HepG2 (cell line): Measurements from ENCODE around the gene DNAJC5. TPM values are rescaled to one million over a fixed set of nuclear protein-coding genes. Genes with fewer than 3 reads are reported as not detected.
A peak's percentile ranks its signal among the peaks of the same experiment; 100 is the strongest.

Experiments used
- CHCHD3 ChIP-seq: sonication (generic); formaldehyde crosslinking; IDR thresholded peaks from 2 replicates; pipeline ENCODE4 v1.8.0; 2022; ENCODE audit warnings: mild to moderate bottlenecking, missing genetic modification reagents, moderate library complexity
- GTF2F1 ChIP-seq: fragments of 150-350 bp; IDR thresholded peaks from 2 replicates; pipeline ENCODE4 v1.6.1; 2014; ENCODE audit warnings: low read length
- HDAC1 ChIP-seq: sonication (generic); formaldehyde crosslinking; IDR thresholded peaks from 2 replicates; pipeline ENCODE4 v1.5.1; 2020; ENCODE audit warnings: mild to moderate bottlenecking, missing genetic modification reagents
- HDAC2 ChIP-seq: sonication (generic); formaldehyde crosslinking; IDR thresholded peaks from 2 replicates; pipeline ENCODE4 v1.4.0; 2020; ENCODE audit warnings: missing genetic modification reagents
- ISL2 ChIP-seq: sonication (generic); formaldehyde crosslinking; IDR thresholded peaks from 2 replicates; pipeline ENCODE4 v1.5.0; 2020; ENCODE audit warnings: missing genetic modification reagents
- MTA1 ChIP-seq: sonication (generic); formaldehyde crosslinking; IDR thresholded peaks from 2 replicates; pipeline ENCODE4 v1.4.0; 2020; ENCODE audit warnings: missing genetic modification reagents, mild to moderate bottlenecking, borderline replicate concordance
- NONO ChIP-seq, 2 experiments: fragments of 450-650 bp in 1 of 2; sonication (generic) in 1 of 2; formaldehyde crosslinking in 1 of 2; IDR thresholded peaks in 1 of 2; conservative IDR thresholded peaks in 1 of 2; 2 replicates each; pipeline versions ENCODE4 v1.6.1 to v1.8.0; 2017 to 2022; ENCODE audit warnings: mild to moderate bottlenecking in 1 of 2, missing genetic modification reagents in 1 of 2, moderate library complexity in 1 of 2
- NRL ChIP-seq: sonication (generic); formaldehyde crosslinking; IDR thresholded peaks from 2 replicates; pipeline ENCODE4 v1.5.0; 2020; ENCODE audit warnings: missing genetic modification reagents, mild to moderate bottlenecking, moderate library complexity, borderline replicate concordance
- PAX8 ChIP-seq: sonication (generic); formaldehyde crosslinking; IDR thresholded peaks from 2 replicates; pipeline ENCODE4 v1.8.0; 2022; ENCODE audit warnings: mild to moderate bottlenecking, missing genetic modification reagents, borderline replicate concordance
- RFX1 ChIP-seq: fragments of 450-650 bp; IDR thresholded peaks from 2 replicates; pipeline ENCODE4 v1.6.1; 2017
- RFXAP ChIP-seq: sonication (generic); formaldehyde crosslinking; IDR thresholded peaks from 2 replicates; pipeline ENCODE4 v1.4.0; 2020; ENCODE audit warnings: missing genetic modification reagents, borderline replicate concordance
- SMAD3 ChIP-seq: sonication (generic); formaldehyde crosslinking; IDR thresholded peaks from 2 replicates; pipeline ENCODE4 v1.4.0; 2020; ENCODE audit warnings: missing genetic modification reagents
- SSRP1 ChIP-seq: IDR thresholded peaks from 2 replicates; pipeline ENCODE4 v1.6.1; 2016; ENCODE audit warnings: control low read depth
- THYN1 ChIP-seq: sonication (generic); formaldehyde crosslinking; IDR thresholded peaks from 2 replicates; pipeline ENCODE4 v1.8.1; 2023; ENCODE audit warnings: low read depth, mild to moderate bottlenecking, moderate library complexity, missing genetic modification reagents, borderline replicate concordance
- ZNF317 ChIP-seq: sonication (generic); formaldehyde crosslinking; IDR thresholded peaks from 2 replicates; pipeline ENCODE4 v1.5.0; 2020; ENCODE audit warnings: mild to moderate bottlenecking, missing genetic modification reagents
- ZNF605 ChIP-seq: sonication (generic); formaldehyde crosslinking; IDR thresholded peaks from 2 replicates; pipeline ENCODE4 v1.8.0; 2022; ENCODE audit warnings: mild to moderate bottlenecking, missing genetic modification reagents
- ZNF644 ChIP-seq: IDR thresholded peaks from 2 replicates; pipeline ENCODE4 v1.6.1; 2016; ENCODE audit warnings: low read depth
- ZNF7 ChIP-seq: IDR thresholded peaks from 2 replicates; pipeline ENCODE4 v1.6.1; 2016; ENCODE audit warnings: missing biosample characterization, missing genetic modification reagents
- ZNF703 ChIP-seq: sonication (generic); formaldehyde crosslinking; IDR thresholded peaks from 2 replicates; pipeline ENCODE4 v1.5.1; 2020; ENCODE audit warnings: missing genetic modification reagents, mild to moderate bottlenecking, moderate library complexity, borderline replicate concordance
- ZNF709 ChIP-seq: sonication (generic); formaldehyde crosslinking; IDR thresholded peaks from 2 replicates; pipeline ENCODE4 v1.5.0; 2020; ENCODE audit warnings: mild to moderate bottlenecking, missing genetic modification reagents
- ZNF776 ChIP-seq: sonication (generic); formaldehyde crosslinking; IDR thresholded peaks from 2 replicates; pipeline ENCODE4 v1.4.0; 2020; ENCODE audit warnings: mild to moderate bottlenecking, missing genetic modification reagents
- ZNF792 ChIP-seq: IDR thresholded peaks from 2 replicates; pipeline ENCODE4 v1.6.1; 2016
- polyA plus RNA-seq, 8 experiments: library from polyadenylated mRNA; depleted of rRNA in 3 of 8; stranded (reverse) in 7 of 8; unstranded in 1 of 8; fragments of >200 nt; fragmentation: Illumina TruSeq in 4 of 8; extraction: Trizol in 4 of 8; gene quantifications; 2 replicates each; pipeline versions ENCODE4 v1.2.1 to v1.2.3, GENCODE V29; 2011 to 2016; ENCODE audit warnings: low read depth in 4 of 8, missing spikeins in 1 of 8, mixed read lengths in 1 of 8; ENCODE audit not compliant: insufficient read depth in 1 of 8
- total RNA-seq, 5 experiments: library from RNA; depleted of rRNA; stranded (reverse); fragments of >200 nt; fragmentation: Illumina TruSeq; extraction: Trizol; gene quantifications; 2 replicates each; pipeline ENCODE4 v1.2.3, GENCODE V29; 2016; ENCODE audit warnings: low read depth in 1 of 5
- TF ChIP-seq, protein P1 (sequence below): IDR thresholded peaks from 2 replicates; pipeline ENCODE4 v1.6.1; 2016
- TF ChIP-seq, protein P2 (sequence below): sonication (generic); formaldehyde crosslinking; IDR thresholded peaks from 2 replicates; pipeline ENCODE4 v1.4.0; 2020; ENCODE audit warnings: missing genetic modification reagents; ENCODE audit errors: not compliant biosample characterization
- TF ChIP-seq, protein P3 (sequence below): sonication (generic); formaldehyde crosslinking; IDR thresholded peaks from 2 replicates; pipeline ENCODE4 v1.4.0; 2020; ENCODE audit warnings: missing genetic modification reagents
- TF ChIP-seq, protein P4 (sequence below): sonication (generic); formaldehyde crosslinking; conservative IDR thresholded peaks from 2 replicates; pipeline ENCODE4 v1.4.0; 2020; ENCODE audit warnings: missing genetic modification reagents

DNAJC5 gene
- total and polyA plus RNA-seq, 2 of the 13 experiments (the other 11 are each of a cell fraction or from before 2014, with no cell fraction given) = 42.8 to 64.5 TPM

DNA sequence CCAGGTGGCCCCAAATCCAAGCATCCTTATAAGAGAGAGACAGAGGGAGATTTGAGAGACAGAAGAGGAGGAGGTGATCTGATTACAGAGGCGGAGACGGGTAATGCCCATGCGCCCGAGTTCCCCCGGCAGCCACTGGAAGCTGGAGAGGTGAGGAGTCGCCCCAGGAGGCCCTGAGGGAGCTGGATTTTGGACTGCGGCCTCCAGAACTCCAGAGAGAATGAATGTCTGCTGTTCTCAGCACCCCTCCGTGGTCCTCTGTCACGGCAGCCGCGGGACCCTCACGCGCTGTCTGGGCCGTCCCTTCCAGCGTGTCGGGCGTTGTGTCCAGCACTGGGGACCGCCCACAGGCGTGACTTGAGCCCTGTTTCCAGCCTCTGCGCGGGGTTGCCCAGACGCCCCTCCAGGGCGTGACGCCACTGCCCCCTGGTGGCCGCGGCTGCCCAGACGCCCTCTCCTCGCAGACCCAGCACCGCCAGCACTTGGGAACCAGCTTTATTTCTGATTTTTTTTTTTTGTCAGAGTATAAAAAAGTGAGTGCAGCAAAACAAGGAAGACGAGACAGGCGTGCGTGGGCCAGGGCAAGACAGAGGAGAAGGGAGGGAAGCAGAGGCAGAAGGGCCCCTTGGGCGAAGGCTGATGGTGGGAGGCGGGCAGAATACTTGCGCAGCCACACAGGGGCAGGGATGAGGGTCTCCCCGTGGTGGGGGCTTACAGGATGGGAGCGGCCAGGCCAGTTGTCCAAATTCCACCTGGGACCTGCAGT is 78.9 kb downstream of the DNAJC5 start (continued):
- TF ChIP-seq MTA1 (CRISPR knock-in tag) = peak; percentile 88; the same call in 1 of the 2 replicates
- TF ChIP-seq, protein P1, sequence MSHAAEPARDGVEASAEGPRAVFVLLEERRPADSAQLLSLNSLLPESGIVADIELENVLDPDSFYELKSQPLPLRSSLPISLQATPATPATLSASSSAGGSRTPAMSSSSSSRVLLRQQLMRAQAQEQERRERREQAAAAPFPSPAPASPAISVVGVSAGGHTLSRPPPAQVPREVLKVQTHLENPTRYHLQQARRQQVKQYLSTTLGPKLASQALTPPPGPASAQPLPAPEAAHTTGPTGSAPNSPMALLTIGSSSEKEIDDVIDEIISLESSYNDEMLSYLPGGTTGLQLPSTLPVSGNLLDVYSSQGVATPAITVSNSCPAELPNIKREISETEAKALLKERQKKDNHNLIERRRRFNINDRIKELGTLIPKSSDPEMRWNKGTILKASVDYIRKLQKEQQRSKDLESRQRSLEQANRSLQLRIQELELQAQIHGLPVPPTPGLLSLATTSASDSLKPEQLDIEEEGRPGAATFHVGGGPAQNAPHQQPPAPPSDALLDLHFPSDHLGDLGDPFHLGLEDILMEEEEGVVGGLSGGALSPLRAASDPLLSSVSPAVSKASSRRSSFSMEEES (CRISPR knock-in tag) = peak; percentile 68
- TF ChIP-seq, protein P2, sequence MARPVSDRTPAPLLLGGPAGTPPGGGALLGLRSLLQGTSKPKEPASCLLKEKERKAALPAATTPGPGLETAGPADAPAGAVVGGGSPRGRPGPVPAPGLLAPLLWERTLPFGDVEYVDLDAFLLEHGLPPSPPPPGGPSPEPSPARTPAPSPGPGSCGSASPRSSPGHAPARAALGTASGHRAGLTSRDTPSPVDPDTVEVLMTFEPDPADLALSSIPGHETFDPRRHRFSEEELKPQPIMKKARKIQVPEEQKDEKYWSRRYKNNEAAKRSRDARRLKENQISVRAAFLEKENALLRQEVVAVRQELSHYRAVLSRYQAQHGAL = peak; percentile 60
- peak; percentile 78 for TF ChIP-seq ISL2
- TF ChIP-seq ZNF709 (CRISPR knock-in tag) = 0 out of 2 replicates have a peak, but pooled peaks have one; percentile 70
- TF ChIP-seq ZNF703 (CRISPR knock-in tag) = no peak
- TF ChIP-seq NRL (CRISPR knock-in tag) = peak; percentile 93
- peak; percentile 81; the same call in 1 of the 2 replicates for TF ChIP-seq SSRP1 (CRISPR knock-in tag)
- peak; percentile 83 for TF ChIP-seq ZNF317
- TF ChIP-seq ZNF7 (CRISPR knock-in tag) = no peak
- peak; percentile 96 for TF ChIP-seq ZNF792 (CRISPR knock-in tag)
- TF ChIP-seq CHCHD3 (CRISPR knock-in tag) = 0 out of 2 replicates have a peak, but pooled peaks have one; percentile 69
- TF ChIP-seq ZNF776 (CRISPR knock-in tag) = peak; percentile 60; the same call in 1 of the 2 replicates
- no peak for TF ChIP-seq GTF2F1
- TF ChIP-seq, protein P3, sequence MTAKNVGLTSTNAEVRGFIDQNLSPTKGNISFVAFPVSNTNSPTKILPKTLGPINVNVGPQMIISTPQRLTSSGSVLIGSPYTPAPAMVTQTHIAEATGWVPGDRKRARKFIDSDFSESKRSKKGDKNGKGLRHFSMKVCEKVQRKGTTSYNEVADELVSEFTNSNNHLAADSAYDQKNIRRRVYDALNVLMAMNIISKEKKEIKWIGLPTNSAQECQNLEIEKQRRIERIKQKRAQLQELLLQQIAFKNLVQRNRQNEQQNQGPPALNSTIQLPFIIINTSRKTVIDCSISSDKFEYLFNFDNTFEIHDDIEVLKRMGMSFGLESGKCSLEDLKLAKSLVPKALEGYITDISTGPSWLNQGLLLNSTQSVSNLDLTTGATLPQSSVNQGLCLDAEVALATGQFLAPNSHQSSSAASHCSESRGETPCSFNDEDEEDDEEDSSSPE (CRISPR knock-in tag) = peak; percentile 82
- TF ChIP-seq RFXAP = peak; percentile 94
- no peak for TF ChIP-seq THYN1 (CRISPR knock-in tag)
- TF ChIP-seq, protein P4, sequence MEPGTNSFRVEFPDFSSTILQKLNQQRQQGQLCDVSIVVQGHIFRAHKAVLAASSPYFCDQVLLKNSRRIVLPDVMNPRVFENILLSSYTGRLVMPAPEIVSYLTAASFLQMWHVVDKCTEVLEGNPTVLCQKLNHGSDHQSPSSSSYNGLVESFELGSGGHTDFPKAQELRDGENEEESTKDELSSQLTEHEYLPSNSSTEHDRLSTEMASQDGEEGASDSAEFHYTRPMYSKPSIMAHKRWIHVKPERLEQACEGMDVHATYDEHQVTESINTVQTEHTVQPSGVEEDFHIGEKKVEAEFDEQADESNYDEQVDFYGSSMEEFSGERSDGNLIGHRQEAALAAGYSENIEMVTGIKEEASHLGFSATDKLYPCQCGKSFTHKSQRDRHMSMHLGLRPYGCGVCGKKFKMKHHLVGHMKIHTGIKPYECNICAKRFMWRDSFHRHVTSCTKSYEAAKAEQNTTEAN = peak; percentile 89
- TF ChIP-seq ZNF644 = 0 out of 2 replicates have a peak, but pooled peaks have one; percentile 18
- TF ChIP-seq HDAC1 (CRISPR knock-in tag) = peak; percentile 98
- TF ChIP-seq PAX8 (CRISPR knock-in tag) = 0 out of 2 replicates have a peak, but pooled peaks have one; percentile 78
- TF ChIP-seq RFX1 = no peak; the same call in 1 of the 2 replicates
- TF ChIP-seq SMAD3 (CRISPR knock-in tag) = peak; percentile 87
- no peak for TF ChIP-seq ZNF605 (CRISPR knock-in tag)
- TF ChIP-seq HDAC2 (CRISPR knock-in tag) = peak; percentile 87
- TF ChIP-seq NONO (IDR thresholded peaks at IDR 0.05) = no peak
- TF ChIP-seq NONO (CRISPR knock-in tag; conservative IDR thresholded peaks at IDR 0.05) = peak; percentile 79; the same call in 1 of the 2 replicates
